ENCODE data around the gene FBH1.
"Not testable (repeated sequence)": the region's sequence is repeated elsewhere in the genome, so short reads cannot be mapped to it uniquely, and the experiment has no call there.

The FBH1 gene

GRCh38 chr10:5889624-5890451 lies at the start of gene FBH1, which contains the start of gene ANKRD16:
Gene FBH1, plus strand, starts transcription at chr10:5890243. Its CDS starts 103 bp downstream, at chr10:5890346.
Gene ANKRD16, minus strand, starts transcription at chr10:5889893. Its CDS starts 539 bp downstream, at chr10:5889354.
- peaks cover 31% of the 10 kb centered on the region for H3K36me3 Mint-ChIP-seq (ENCODE audit: low read depth)
- ATAC-seq (peak; percentile 90), DNase-seq (peak; percentile 99)
- H3K9me3 Mint-ChIP-seq, result no peaks in the 10 kb centered on the region
- peaks cover 53% of the 10 kb centered on the region for H3K4me1 Mint-ChIP-seq
- peak within 1 kb of the TSS; percentile 88 for H3K27ac Mint-ChIP-seq
- H3K4me3 Mint-ChIP-seq, result peak within 1 kb of the TSS; percentile 94
- no peaks in the 10 kb centered on the region for H3K27me3 Mint-ChIP-seq

DNA sequence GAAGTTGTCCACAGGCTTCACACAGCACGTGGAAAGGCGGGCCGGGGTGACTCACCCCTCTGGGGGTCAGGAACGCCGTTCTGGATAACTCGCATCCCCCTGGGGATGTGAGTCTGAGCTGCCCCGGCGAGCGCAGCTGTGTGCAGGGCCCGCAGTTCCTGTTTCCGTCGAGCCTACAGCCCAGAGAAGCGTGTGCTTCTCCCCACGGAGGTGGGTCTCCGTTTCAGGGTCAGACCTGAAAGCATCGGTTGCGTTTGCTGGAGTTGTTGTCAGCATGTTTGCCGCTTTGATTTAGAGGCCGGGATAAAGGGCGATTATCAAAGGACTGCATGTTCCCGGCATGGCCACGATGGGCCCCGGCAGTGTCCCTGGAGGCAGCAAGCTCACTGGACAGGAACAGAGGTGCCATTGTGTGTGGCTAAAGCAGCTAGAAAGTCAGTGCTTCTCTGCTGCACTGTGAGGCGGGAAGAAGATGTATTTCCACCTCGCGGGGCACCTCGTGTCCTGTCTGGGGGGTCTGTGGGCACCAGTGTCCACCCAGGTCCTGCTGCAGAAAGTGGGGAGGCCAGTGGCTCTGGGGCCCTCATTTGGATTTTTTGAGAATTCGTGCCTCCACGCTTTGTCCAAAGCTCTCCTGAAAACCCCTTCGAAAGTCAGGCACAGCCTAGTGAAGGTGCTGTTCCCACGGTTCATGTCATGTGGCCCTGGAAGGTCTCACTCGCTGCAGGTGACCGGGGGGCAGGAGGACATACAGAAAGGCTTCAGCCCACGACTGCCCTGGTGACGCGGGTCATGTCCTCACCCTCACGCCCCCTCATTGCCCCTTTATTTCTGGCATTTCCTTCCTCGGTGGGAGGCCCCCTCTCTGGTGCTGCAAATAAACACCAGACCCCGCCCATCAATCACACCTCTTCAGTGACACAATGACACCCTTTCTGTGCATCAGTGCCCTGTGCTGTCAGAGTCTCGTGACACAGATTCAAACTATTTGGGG lies 49.4 kb upstream of the FBH1 start:
- DNase-seq, result peak; percentile 40
- peak overlapping the region; percentile 73 for H3K27ac Mint-ChIP-seq
- H3K36me3 Mint-ChIP-seq (ENCODE audit: low read depth), result no peaks in the 10 kb centered on the region
- H3K4me1 Mint-ChIP-seq, result peaks cover 38% of the 10 kb centered on the region
- H3K27me3 Mint-ChIP-seq, result peaks cover 1% of the 10 kb centered on the region
- ATAC-seq, result no peak
- no peaks in the 10 kb centered on the region for H3K9me3 Mint-ChIP-seq
- H3K4me3 Mint-ChIP-seq, result peak overlapping the region; percentile 52

- no peak overlapping the region for H3K4me3 Mint-ChIP-seq
- DNase-seq (no peak), ATAC-seq (no peak)
- H3K27me3 Mint-ChIP-seq, result peaks cover 4% of the 10 kb centered on the region
- peaks cover 52% of the 10 kb centered on the region for H3K4me1 Mint-ChIP-seq
- no peaks in the 10 kb centered on the region for H3K9me3 Mint-ChIP-seq
- H3K27ac Mint-ChIP-seq, result no peak overlapping the region
- peaks cover 5% of the 10 kb centered on the region for H3K36me3 Mint-ChIP-seq (ENCODE audit: low read depth)
These were observed 48.1 kb upstream of the FBH1 start for GRCh38 chr10:5841965-5842364.

GRCh38 chr10:5843686-5844344 lies 46.2 kb upstream of the FBH1 start:
- H3K27me3 Mint-ChIP-seq, result peaks cover 4% of the 10 kb centered on the region
- DNase-seq (no peak), ATAC-seq (peak; percentile 77)
- peak overlapping the region; percentile 3 for H3K4me3 Mint-ChIP-seq
- H3K36me3 Mint-ChIP-seq (ENCODE audit: low read depth), result peaks cover 5% of the 10 kb centered on the region
- H3K27ac Mint-ChIP-seq, result peak overlapping the region; percentile 96
- H3K9me3 Mint-ChIP-seq, result no peaks in the 10 kb centered on the region
- peaks cover 50% of the 10 kb centered on the region for H3K4me1 Mint-ChIP-seq

DNA sequence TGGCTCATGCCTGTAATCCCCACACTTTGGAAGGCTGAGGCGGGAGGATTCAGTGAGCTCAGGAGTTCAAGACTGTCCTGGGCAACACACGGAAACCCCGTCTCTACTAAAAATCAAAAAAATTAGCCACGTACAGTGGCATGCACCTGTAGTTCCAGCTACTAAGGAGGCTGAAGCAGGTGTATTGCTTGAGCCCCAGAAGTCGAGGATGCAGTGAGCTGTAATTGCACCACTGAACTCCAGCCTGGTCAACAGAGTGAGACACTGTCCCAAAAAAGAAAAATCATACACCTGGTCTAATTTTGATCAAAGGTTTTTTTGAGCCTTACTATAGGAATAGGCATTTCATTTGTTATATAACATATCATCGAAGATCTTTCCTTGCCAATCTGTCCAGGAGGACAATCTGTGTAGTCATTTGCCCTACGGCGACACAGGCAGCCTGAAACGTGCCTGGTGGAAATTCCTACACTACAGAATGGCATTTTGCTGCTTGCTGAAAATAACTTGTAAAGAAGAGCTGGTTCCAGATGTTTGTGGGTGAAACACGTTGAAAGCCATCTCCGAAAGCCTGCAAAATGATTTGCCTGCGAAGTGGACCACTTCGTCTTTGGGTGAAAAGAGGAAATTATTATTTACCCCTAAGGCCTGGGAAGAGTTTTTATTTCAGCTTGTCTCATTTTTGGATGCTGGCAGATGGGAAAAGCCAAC lies 45.5 kb upstream of the FBH1 start:
- DNase-seq (no peak), ATAC-seq (no peak)
- Mint-ChIP-seq H3K27ac (peak overlapping the region; percentile 96), H3K9me3 (no peaks in the 10 kb centered on the region), H3K4me1 (peaks cover 50% of the 10 kb centered on the region), H3K4me3 (peak overlapping the region; percentile 17), H3K27me3 (peaks cover 4% of the 10 kb centered on the region), H3K36me3 (ENCODE audit: low read depth) (peaks cover 5% of the 10 kb centered on the region)

DNA sequence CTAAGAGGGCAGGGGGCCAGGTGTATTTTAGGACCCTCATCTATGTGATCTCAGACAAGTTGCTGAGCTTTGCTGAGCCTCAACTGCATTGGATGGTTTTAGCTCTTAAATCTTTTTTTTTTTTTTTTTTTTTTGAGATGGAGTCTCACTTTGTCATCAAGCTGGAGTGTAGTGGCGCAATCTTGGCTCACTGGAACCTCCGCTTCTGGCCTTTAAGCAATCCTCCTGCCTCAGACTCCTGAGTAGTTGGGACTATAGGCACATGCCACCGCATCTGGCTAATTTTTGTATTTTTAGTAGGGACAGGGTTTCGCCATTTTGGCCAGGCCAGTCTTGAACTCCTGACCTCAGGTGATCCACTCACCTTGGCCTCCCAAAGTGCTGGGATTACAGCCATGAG lies 43.4 kb upstream of the FBH1 start:
- not testable (repeated sequence) for DNase-seq, H3K9me3 Mint-ChIP-seq
- peak overlapping the region; percentile 96 for H3K27ac Mint-ChIP-seq

DNA sequence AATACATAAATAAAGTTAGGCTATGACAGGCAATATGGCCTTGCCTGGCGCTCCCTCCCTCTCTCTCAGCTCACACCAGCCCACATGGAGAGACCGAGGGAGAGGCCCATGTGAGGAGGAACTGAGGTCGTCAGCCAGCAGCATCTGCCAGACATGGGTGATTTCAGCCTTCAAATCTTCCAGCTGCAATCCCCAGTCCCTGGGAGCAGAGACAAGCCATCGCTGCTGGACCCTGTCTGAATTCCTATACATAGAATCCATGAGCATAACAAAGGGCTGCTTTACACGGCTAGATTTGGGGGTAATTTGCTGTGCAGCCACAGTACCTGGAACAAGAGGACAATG lies 35.9 kb upstream of the FBH1 start:
- no peak for DNase-seq
- H3K4me1 Mint-ChIP-seq, result peaks cover 5% of the 10 kb centered on the region
- no peak overlapping the region for H3K27ac Mint-ChIP-seq
- H3K27me3 Mint-ChIP-seq, result no peaks in the 10 kb centered on the region
- H3K4me3 Mint-ChIP-seq, result no peak overlapping the region
- no peaks in the 10 kb centered on the region for H3K9me3 Mint-ChIP-seq
- no peaks in the 10 kb centered on the region for H3K36me3 Mint-ChIP-seq (ENCODE audit: low read depth)
- no peak for ATAC-seq

More for the DNA sequence above, 43.4 kb upstream of the FBH1 start:
- not testable (repeated sequence) for H3K36me3 Mint-ChIP-seq (ENCODE audit: low read depth); ATAC-seq; H3K27me3 Mint-ChIP-seq
- H3K4me3 Mint-ChIP-seq, result peak overlapping the region; percentile 68
- peaks cover 44% of the 10 kb centered on the region for H3K4me1 Mint-ChIP-seq

DNA sequence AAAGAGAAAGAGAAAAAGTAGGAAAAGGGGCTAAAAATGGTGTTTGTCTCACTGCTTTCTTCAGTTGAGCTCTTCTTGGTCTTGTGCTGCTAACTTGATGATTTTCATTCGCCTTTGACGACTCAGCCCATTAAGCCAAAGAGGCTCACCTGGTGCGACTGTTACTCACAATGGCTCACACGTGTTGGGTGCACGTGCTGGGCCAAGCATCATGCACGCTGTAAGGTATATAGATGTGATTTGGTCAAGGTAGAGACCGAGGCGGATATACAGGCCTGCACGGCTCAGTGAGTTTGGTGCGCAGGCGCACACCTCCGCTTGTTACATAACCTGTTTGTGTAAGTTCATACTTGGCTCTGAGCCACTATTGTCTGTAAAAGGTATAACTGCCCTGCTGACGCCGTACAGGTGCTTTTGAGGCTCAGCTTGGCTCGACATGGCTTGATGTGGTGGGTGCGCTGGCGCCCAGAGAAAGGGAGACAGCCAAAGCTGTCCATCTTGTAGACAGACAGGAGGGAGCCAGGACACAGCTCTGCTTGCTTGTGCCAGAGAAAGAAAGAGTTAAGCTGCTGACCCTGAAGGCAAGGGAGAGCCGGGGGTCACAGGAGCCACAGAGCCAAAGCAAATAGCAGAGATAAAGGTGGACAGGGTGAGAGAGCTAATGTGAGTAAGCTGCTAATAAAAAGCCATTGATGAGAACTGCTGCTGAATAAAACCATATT lies 33.9 kb upstream of the FBH1 start:
- Mint-ChIP-seq H3K9me3 (no peaks in the 10 kb centered on the region), H3K27me3 (no peaks in the 10 kb centered on the region), H3K4me1 (peaks cover 5% of the 10 kb centered on the region), H3K27ac (no peak overlapping the region), H3K36me3 (ENCODE audit: low read depth) (no peaks in the 10 kb centered on the region), H3K4me3 (no peak overlapping the region)
- no peak for DNase-seq
- ATAC-seq, result no peak

- Mint-ChIP-seq H3K4me1 (peaks cover 5% of the 10 kb centered on the region), H3K9me3 (no peaks in the 10 kb centered on the region), H3K27me3 (no peaks in the 10 kb centered on the region), H3K4me3 (no peak overlapping the region), H3K36me3 (ENCODE audit: low read depth) (no peaks in the 10 kb centered on the region), H3K27ac (no peak overlapping the region)
- ATAC-seq, result no peak
- no peak for DNase-seq
These were observed 33.4 kb upstream of the FBH1 start for GRCh38 chr10:5856701-5857004.

GRCh38 chr10:5858811-5859210 lies 31.2 kb upstream of the FBH1 start:
- peaks cover 2% of the 10 kb centered on the region for H3K4me1 Mint-ChIP-seq
- H3K27ac Mint-ChIP-seq, result no peak overlapping the region
- DNase-seq (no peak), ATAC-seq (no peak)
- H3K9me3 Mint-ChIP-seq, result no peaks in the 10 kb centered on the region
- H3K27me3 Mint-ChIP-seq, result no peaks in the 10 kb centered on the region
- peaks cover 4% of the 10 kb centered on the region for H3K36me3 Mint-ChIP-seq (ENCODE audit: low read depth)
- no peak overlapping the region for H3K4me3 Mint-ChIP-seq

- H3K9me3 Mint-ChIP-seq, result no peaks in the 10 kb centered on the region
- no peaks in the 10 kb centered on the region for H3K27me3 Mint-ChIP-seq
- no peak overlapping the region for H3K27ac Mint-ChIP-seq
- ATAC-seq, result no peak
- no peak for DNase-seq
- H3K4me3 Mint-ChIP-seq, result no peak overlapping the region
- peaks cover 2% of the 10 kb centered on the region for H3K4me1 Mint-ChIP-seq
- peaks cover 4% of the 10 kb centered on the region for H3K36me3 Mint-ChIP-seq (ENCODE audit: low read depth)
These were observed 30.0 kb upstream of the FBH1 start for GRCh38 chr10:5860066-5860465.

DNA sequence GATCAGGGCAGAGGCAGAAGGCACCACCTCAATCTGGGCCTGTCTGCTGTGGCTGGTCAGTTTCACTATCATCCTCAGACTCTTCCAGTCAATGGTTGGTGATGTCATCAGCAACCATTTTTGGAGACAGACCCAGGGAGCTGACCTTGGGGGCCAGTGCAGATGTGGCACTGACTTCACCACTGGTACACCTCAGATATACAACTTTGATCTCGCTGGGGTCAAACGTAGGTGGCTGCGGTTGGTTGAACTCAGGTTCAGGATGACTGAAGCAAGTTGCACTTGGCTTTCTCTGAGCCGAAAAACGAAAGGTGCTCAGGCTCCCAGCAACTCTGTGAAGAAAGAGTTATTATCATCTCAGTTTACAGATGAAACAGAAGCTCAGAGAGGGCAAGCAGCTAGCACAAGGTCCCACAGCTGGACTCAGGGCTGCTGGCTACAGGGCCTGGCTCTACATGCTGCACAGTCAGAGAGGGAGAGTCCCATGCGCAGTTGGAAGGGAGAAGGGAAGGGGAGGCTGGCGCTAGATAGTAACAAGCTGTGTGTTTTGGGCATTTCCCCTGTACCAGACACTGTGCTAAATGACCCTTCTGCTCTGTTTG lies 27.6 kb upstream of the FBH1 start:
- H3K27ac Mint-ChIP-seq, result no peak overlapping the region
- H3K4me1 Mint-ChIP-seq, result peaks cover 4% of the 10 kb centered on the region
- no peaks in the 10 kb centered on the region for H3K9me3 Mint-ChIP-seq
- H3K27me3 Mint-ChIP-seq, result no peaks in the 10 kb centered on the region
- ATAC-seq (peak; percentile 71), DNase-seq (no peak)
- H3K4me3 Mint-ChIP-seq, result no peak overlapping the region
- H3K36me3 Mint-ChIP-seq (ENCODE audit: low read depth), result peaks cover 4% of the 10 kb centered on the region

GRCh38 chr10:5862981-5863685 lies 26.9 kb upstream of the FBH1 start:
- H3K27me3 Mint-ChIP-seq; DNase-seq; H3K9me3 Mint-ChIP-seq; H3K4me3 Mint-ChIP-seq; H3K4me1 Mint-ChIP-seq; H3K36me3 Mint-ChIP-seq (ENCODE audit: low read depth); ATAC-seq: not testable (repeated sequence)
- H3K27ac Mint-ChIP-seq, result peak overlapping the region; percentile 63

Data from activated naive CD8-positive, alpha-beta T cell treated with anti-CD3 and anti-CD28 coated beads, Interleukin-2, amount 50 U/mL, for 24 hours (primary cell).